SK-N-SH (cell line): ENCODE data around the gene TRDMT1. TPM values are rescaled to one million over a fixed set of nuclear protein-coding genes. Genes with fewer than 3 reads are reported as not detected.

Experiments
- CTCF ChIA-PET: fragments of 300-600, 350-600 bp; formaldehyde crosslinking; extraction: SDS; loops from one replicate; lab custom pipeline; 2021; lab: Yijun Ruan, JAX
- POLR2A ChIA-PET: fragments of 350-600 bp; sonication (Branson Sonifier 250); formaldehyde crosslinking; extraction: SDS; loops from one replicate; lab custom pipeline; 2020; ENCODE audit warnings: antibody characterized with exemption, inconsistent platforms; lab: Yijun Ruan, JAX
- DNase-seq: peaks from one replicate; pipeline ENCODE4 v3.0.0; 2012
- H2AFZ ChIP-seq: fragments of 200-600 bp; sonication (generic); 2 replicates; pipeline ENCODE4 v1.8.1; 2016; ENCODE audit warnings: antibody characterized with exemption, mild to moderate bottlenecking, low read depth
- H3F3A ChIP-seq: fragments of 200-600 bp; sonication (generic); replicated peaks from 2 replicates; pipeline ENCODE3; 2016; ENCODE audit warnings: antibody characterized with exemption, mild to moderate bottlenecking; ENCODE audit not compliant: insufficient read depth
- H3K27ac ChIP-seq, 2 experiments: fragments of 200-500 bp in 1 of 2; fragments of 200-600 bp in 1 of 2; sonication (Bioruptor generic) in 1 of 2; sonication (generic), shearing (Covaris generic) in 1 of 2; 2 replicates each; pipeline versions ENCODE4 v1.5.1 to v1.6.1; 2014 to 2016; ENCODE audit warnings: low read depth in 2 of 2, inconsistent platforms in 1 of 2, low read length in 1 of 2, mild to moderate bottlenecking in 1 of 2, mixed read lengths in 1 of 2
- H3K27me3 ChIP-seq: fragments of 200-600 bp; sonication (generic), shearing (Covaris generic); 2 replicates; pipeline ENCODE4 v1.6.1; 2016; ENCODE audit warnings: mixed run types; ENCODE audit not compliant: insufficient read depth
- H3K36me3 ChIP-seq, 2 experiments: fragments of 200-500 bp in 1 of 2; fragments of 200-600 bp in 1 of 2; sonication (Bioruptor generic) in 1 of 2; sonication (generic) in 1 of 2; replicated peaks in 1 of 2; 2 replicates each; pipeline versions ENCODE3 to v1.5.1; 2014 to 2016; ENCODE audit warnings: low read length in 1 of 2, mild to moderate bottlenecking in 1 of 2; ENCODE audit not compliant: insufficient read depth in 2 of 2, control insufficient read depth in 1 of 2
- H3K4me1 ChIP-seq, 2 experiments: fragments of 200-500 bp in 1 of 2; fragments of 200-600 bp in 1 of 2; sonication (Bioruptor generic) in 1 of 2; sonication (generic), shearing (Covaris generic) in 1 of 2; 2 replicates each; pipeline versions ENCODE4 v1.5.1 to v1.6.1; 2014 to 2016; ENCODE audit warnings: low read depth in 1 of 2, low read length in 1 of 2, mixed run types in 1 of 2; ENCODE audit not compliant: insufficient read depth in 2 of 2, control insufficient read depth in 1 of 2
- H3K4me2 ChIP-seq: fragments of 200-600 bp; sonication (generic), shearing (Covaris generic); 2 replicates; pipeline ENCODE4 v1.6.1; 2017; ENCODE audit warnings: mixed run types
- H3K4me3 ChIP-seq, 2 experiments: fragments of 200-500 bp in 1 of 2; fragments of 200-600 bp in 1 of 2; sonication (Bioruptor generic) in 1 of 2; sonication (generic), shearing (Covaris generic) in 1 of 2; 2 replicates each; pipeline versions ENCODE4 v1.5.1 to v1.8.1; 2014 to 2016; ENCODE audit warnings: low read depth in 2 of 2, inconsistent platforms in 1 of 2, low read length in 1 of 2, mild to moderate bottlenecking in 1 of 2, mixed read lengths in 1 of 2, moderate library complexity in 1 of 2
- H3K79me2 ChIP-seq: fragments of 200-600 bp; sonication (generic); 2 replicates; pipeline ENCODE4 v1.8.1; 2017; ENCODE audit warnings: mild to moderate bottlenecking; ENCODE audit not compliant: insufficient read depth
- H3K9ac ChIP-seq: fragments of 200-600 bp; sonication (generic); 2 replicates; pipeline ENCODE4 v1.6.1; 2017; ENCODE audit warnings: mixed run types
- H3K9me2 ChIP-seq: fragments of 200-600 bp; sonication (generic); 2 replicates; pipeline ENCODE4 v1.6.1; 2017; ENCODE audit warnings: mixed run types
- H3K9me3 ChIP-seq: fragments of 200-600 bp; sonication (generic); 2 replicates; pipeline ENCODE4 v1.6.1; 2017; ENCODE audit warnings: mixed run types, mild to moderate bottlenecking, moderate library complexity
- H4K20me1 ChIP-seq: fragments of 200-600 bp; sonication (generic); 2 replicates; pipeline ENCODE4 v1.6.1; 2017; ENCODE audit warnings: mild to moderate bottlenecking, mixed run types; ENCODE audit not compliant: insufficient read depth
- CHD2 ChIP-seq: fragments of 150-350 bp; IDR thresholded peaks from 2 replicates; pipeline ENCODE4 v1.6.1; 2018; ENCODE audit warnings: low read length; ENCODE audit not compliant: partially characterized antibody
- ELF1 ChIP-seq: IDR thresholded peaks from 2 replicates; pipeline ENCODE4 v1.4.0; 2012
- EP300 ChIP-seq, 2 experiments: IDR thresholded peaks; 2 replicates each; pipeline versions ENCODE4 v1.4.0 to v1.6.1; 2012; ENCODE audit warnings: borderline replicate concordance in 1 of 2, low read depth in 1 of 2, low read length in 1 of 2
- EZH2phosphoT487 ChIP-seq: fragments of 200-600 bp; sonication (generic); IDR thresholded peaks from 2 replicates; pipeline ENCODE4 v1.6.1; 2017; ENCODE audit warnings: low read depth, mixed run types, mild to moderate bottlenecking, antibody characterized with exemption, moderate library complexity, borderline replicate concordance
- FOSL2 ChIP-seq: IDR thresholded peaks from 2 replicates; pipeline ENCODE4 v1.4.0; 2012; ENCODE audit warnings: low read depth, mild to moderate bottlenecking, moderate library complexity, borderline replicate concordance
- FOXJ3 ChIP-seq: sonication (generic); formaldehyde crosslinking; IDR thresholded peaks from 2 replicates; pipeline ENCODE4 v1.5.1; 2020; ENCODE audit warnings: mild to moderate bottlenecking, missing genetic modification reagents
- GABPA ChIP-seq: IDR thresholded peaks from 2 replicates; pipeline ENCODE4 v1.4.0; 2012; ENCODE audit warnings: low read depth, mild to moderate bottlenecking
- GATA2 ChIP-seq: sonication (generic); formaldehyde crosslinking; IDR thresholded peaks from 2 replicates; pipeline ENCODE4 v1.5.0; 2020; ENCODE audit warnings: mild to moderate bottlenecking, missing genetic modification reagents
- MAX ChIP-seq: IDR thresholded peaks from 2 replicates; pipeline ENCODE4 v1.4.0; 2012; ENCODE audit warnings: low read depth
- MEF2A ChIP-seq: IDR thresholded peaks from 2 replicates; pipeline ENCODE4 v1.4.0; 2012; ENCODE audit warnings: low read depth, borderline replicate concordance
- MXI1 ChIP-seq: IDR thresholded peaks from 2 replicates; pipeline ENCODE4 v1.6.1; 2012; ENCODE audit warnings: mild to moderate bottlenecking, low read depth, low read length, improper control_type of control experiment
- NFIC ChIP-seq: IDR thresholded peaks from 2 replicates; pipeline ENCODE4 v1.4.0; 2012; ENCODE audit warnings: borderline replicate concordance
- NRF1 ChIP-seq: IDR thresholded peaks from 2 replicates; pipeline ENCODE4 v1.6.1; 2012; ENCODE audit warnings: low read depth, mild to moderate bottlenecking, low read length
- PBX3 ChIP-seq: IDR thresholded peaks from 2 replicates; pipeline ENCODE4; 2012
- POLR2AphosphoS5 ChIP-seq: IDR thresholded peaks from 2 replicates; pipeline ENCODE4 v1.6.1; 2012; ENCODE audit warnings: low read depth, low read length
- RAD21 ChIP-seq: IDR thresholded peaks from 2 replicates; pipeline ENCODE4 v1.6.1; 2012; ENCODE audit warnings: mild to moderate bottlenecking, low read length
- RCOR1 ChIP-seq: fragments of 150-350 bp; IDR thresholded peaks from 2 replicates; pipeline ENCODE4 v1.6.1; 2017; ENCODE audit warnings: antibody characterized with exemption, low read length
- RFX5 ChIP-seq: IDR thresholded peaks from 2 replicates; pipeline ENCODE4 v1.6.1; 2012; ENCODE audit warnings: mild to moderate bottlenecking, improper control_type of control experiment, low read length
- RXRA ChIP-seq: IDR thresholded peaks from 2 replicates; pipeline ENCODE4 v1.4.0; 2012; ENCODE audit warnings: low read depth, mild to moderate bottlenecking, borderline replicate concordance
- SIN3A ChIP-seq: IDR thresholded peaks from 2 replicates; pipeline ENCODE4 v1.6.1; 2012; ENCODE audit warnings: low read depth, mild to moderate bottlenecking, low read length, moderate library complexity, borderline replicate concordance
- TAF1 ChIP-seq: IDR thresholded peaks from 2 replicates; pipeline ENCODE4 v1.6.1; 2012; ENCODE audit warnings: low read depth, mild to moderate bottlenecking, low read length, moderate library complexity, borderline replicate concordance
- TEAD4 ChIP-seq: IDR thresholded peaks from 2 replicates; pipeline ENCODE4 v1.4.0; 2012; ENCODE audit warnings: mild to moderate bottlenecking, borderline replicate concordance; ENCODE audit not compliant: insufficient read depth
- YY1 ChIP-seq: IDR thresholded peaks from 2 replicates; pipeline ENCODE4 v1.4.0; 2012; ENCODE audit warnings: low read depth, mild to moderate bottlenecking
- ZBTB33 ChIP-seq: IDR thresholded peaks from 2 replicates; pipeline ENCODE4 v1.4.0; 2012; ENCODE audit warnings: low read depth, borderline replicate concordance
- WGBS: methylation state at CpG from one replicate; pipeline ENCODE4 v1.1.6; 2017; ENCODE audit warnings: low lambda C conversion rate; 5-methylcytosine and 5-hydroxymethylcytosine counted together
- polyA plus RNA-seq, 3 experiments: library from polyadenylated mRNA; depleted of rRNA; stranded (reverse); fragments of >200 nt; gene quantifications; 2 replicates each; pipeline ENCODE4 v1.2.3, GENCODE V29; 2012

TRDMT1 gene
- polyA plus RNA-seq, 1 of the 3 experiments (the other 2 are of a cell fraction) = 3.1 TPM

- peak overlapping the region; percentile 100 for H3K9ac ChIP-seq
- H3K9me2 ChIP-seq = no peaks in the 10 kb centered on the region
- CTCF ChIA-PET = interaction anchor here (1.3 to 2.7 kb wide), 6 partner anchors 11 to 404 kb away, joined by 3 to 26 read pairs (median 4); no protein-coding TSS in a partner anchor
- H3K27ac ChIP-seq = peak overlapping the region; percentile 82 to 98; a peak in 3 of 4 replicates
- peak overlapping the region; percentile 87 to 98; a peak in 3 of 4 replicates for H3K4me3 ChIP-seq
- H3K79me2 ChIP-seq = peaks cover 77% of the 10 kb centered on the region
- TF ChIP-seq GABPA (no peak), POLR2AphosphoS5 (no peak), MEF2A (no peak), RCOR1 (no peak), RXRA (no peak)
- TF ChIP-seq, all 33 proteins: peak for 0
- Histone ChIP-seq H3K27me3 (no peaks in the 10 kb centered on the region), H3K36me3 (peaks cover 54 to 75% of the 10 kb centered on the region in 2 experiments), H3K9me3 (no peaks in the 10 kb centered on the region), H3K4me2 (peak overlapping the region; percentile 88), H3K4me1 (peaks cover 0 to 20% of the 10 kb centered on the region in 2 experiments; a peak in 2 of 4 replicates), H4K20me1 (peaks cover 76% of the 10 kb centered on the region), H3F3A (peaks cover 84% of the 10 kb centered on the region), H2AFZ (no peak overlapping the region)
- POLR2A ChIA-PET = no interaction called here
- 27% methylated on average over 1 of the region's 1 CpG for WGBS
- DNase-seq = no peak
Measured at GRCh38 chr10:17231788-17232187, 30.3 kb upstream of the TRDMT1 start.

- H3K36me3 ChIP-seq = peaks cover 37 to 58% of the 10 kb centered on the region in 2 experiments
- peaks cover 59% of the 10 kb centered on the region for H4K20me1 ChIP-seq
- H3K9me2 ChIP-seq = no peaks in the 10 kb centered on the region
- ChIA-PET POLR2A (interaction anchor here (0.7 to 2.5 kb wide), 5 partner anchors 16 to 373 kb away, joined by 3 to 13 read pairs (median 4); partner anchors contain the start of gene TRDMT1), CTCF (interaction anchor here (0.6 to 3.7 kb wide), 35 partner anchors 9 to 1355 kb away, joined by 3 to 30 read pairs (median 4); partner anchors contain the start of gene TRDMT1)
- H2AFZ ChIP-seq = no peak overlapping the region
- DNase-seq = peak; percentile 67
- peaks cover 72% of the 10 kb centered on the region for H3F3A ChIP-seq
- H3K9me3 ChIP-seq = no peaks in the 10 kb centered on the region
- H3K4me1 ChIP-seq = peaks cover 0 to 19% of the 10 kb centered on the region in 2 experiments; a peak in 2 of 4 replicates
- H3K4me3 ChIP-seq = peak overlapping the region; percentile 87 to 98
- no peaks in the 10 kb centered on the region for H3K27me3 ChIP-seq
- peak overlapping the region; percentile 100 for H3K9ac ChIP-seq
- peaks cover 80% of the 10 kb centered on the region for H3K79me2 ChIP-seq
- 1% methylated on average over 28 of the region's 43 CpGs for WGBS
- peak overlapping the region; percentile 88 for H3K4me2 ChIP-seq
- peak overlapping the region; percentile 82 to 98 for H3K27ac ChIP-seq
- TF ChIP-seq CHD2 (no peak), YY1 (no peak), MXI1 (peak; percentile 23; the same call in 1 of the 2 replicates), NFIC (peak; percentile 88), TAF1 (no peak; the same call in 1 of the 2 replicates), EZH2phosphoT487 (no peak), POLR2AphosphoS5 (peak; percentile 83), MEF2A (0 out of 2 replicates have a peak, but pooled peaks have one; percentile 17), RCOR1 (0 out of 2 replicates have a peak, but pooled peaks have one; percentile 18), FOSL2 (no peak), RAD21 (no peak), EP300 (IDR thresholded peaks at IDR 0.05; ENCODE audit: borderline replicate concordance in 1 of 2, low read depth in 1 of 2, low read length in 1 of 2) (no peak), PBX3 (peak; percentile 45; the same call in 1 of the 2 replicates), NRF1 (no peak), ZBTB33 (no peak; the same call in 1 of the 2 replicates), TEAD4 (no peak; the same call in none of the 2 replicates), SIN3A (peak; percentile 16; the same call in 1 of the 2 replicates), MAX (no peak; the same call in 1 of the 2 replicates), ELF1 (no peak; the same call in 1 of the 2 replicates), FOXJ3 (CRISPR knock-in tag) (no peak), RFX5 (no peak), GATA2 (CRISPR knock-in tag) (no peak)
Measured at GRCh38 chr10:17229967-17230682, 28.7 kb upstream of the TRDMT1 start.
